GM19395 (cell line): ENCODE data around the gene TCERG1L.

Experiments
- ATAC-seq: cut with Tn5 transposase; IDR thresholded peaks from one replicate; pipeline ENCODE4 v1.9.1; 2021; ENCODE audit warnings: mild to moderate bottlenecking, moderate library complexity; ENCODE audit not compliant: unreplicated experiment

The TCERG1L gene

DNA sequence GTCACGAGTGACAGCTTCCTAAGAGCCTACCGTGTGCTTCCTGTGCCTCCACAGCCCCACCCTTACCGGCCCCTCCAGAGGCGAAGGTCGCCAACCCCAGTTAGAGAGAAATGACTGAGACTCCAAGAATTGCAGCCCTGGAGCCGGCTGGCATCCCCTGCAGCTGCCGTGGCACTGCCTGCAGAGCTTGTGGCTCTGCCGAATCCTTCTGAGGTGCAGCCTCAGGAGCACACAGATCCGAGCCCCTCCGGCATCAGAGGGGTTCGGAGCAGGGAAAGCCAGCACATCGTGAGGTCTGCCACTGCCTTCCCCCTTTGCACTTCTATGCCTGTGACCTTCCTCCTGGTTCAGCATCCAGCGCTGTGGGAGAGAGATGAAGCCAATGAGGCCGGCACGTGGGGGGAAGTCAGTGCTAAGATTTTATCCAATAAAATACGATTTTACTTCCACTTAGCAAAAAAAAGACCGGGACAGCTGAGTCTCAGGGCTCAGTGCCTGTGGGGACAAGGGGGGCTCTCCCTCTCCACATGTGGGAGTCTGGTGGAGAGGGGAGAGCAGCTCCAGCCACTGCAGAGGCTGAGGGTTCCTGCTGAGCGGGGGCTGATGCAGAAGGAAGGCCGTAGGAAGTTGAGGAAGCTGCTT is 80.1 kb downstream of the TCERG1L start:
- ATAC-seq: no peak

DNA sequence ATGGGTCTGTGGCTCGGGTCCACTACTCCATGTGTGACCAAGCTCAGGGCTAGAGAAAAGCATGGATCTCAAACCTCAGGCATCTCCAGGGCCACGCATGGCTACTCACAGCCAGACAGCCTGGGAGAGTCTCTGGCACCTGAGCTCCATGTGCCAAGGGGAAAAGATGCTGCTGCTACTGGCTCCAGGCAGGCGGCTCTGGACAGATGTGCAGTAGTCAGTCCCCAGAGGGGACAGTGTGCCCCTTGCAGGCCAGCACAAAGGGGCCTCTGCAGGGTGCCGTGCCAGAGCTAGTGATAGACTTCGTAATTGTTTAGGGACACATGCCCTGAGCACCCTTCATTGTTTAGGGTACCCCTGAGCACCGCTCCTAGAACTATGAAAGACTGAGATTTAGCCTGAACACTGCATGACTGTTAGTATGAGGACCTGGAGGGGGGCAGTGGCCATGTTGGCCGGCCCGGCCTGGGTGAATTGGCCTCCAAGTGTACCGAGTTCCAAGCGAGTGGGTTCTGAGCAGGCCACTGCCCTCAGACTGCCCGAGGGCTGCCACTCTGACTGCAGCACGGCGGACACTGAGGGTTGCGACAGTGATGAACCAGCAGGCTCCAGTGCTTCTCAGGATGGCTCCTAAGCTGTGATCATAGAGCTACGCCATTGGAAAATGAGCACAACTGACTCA is 80.7 kb downstream of the TCERG1L start:
- no peak for ATAC-seq

GRCh38 chr10:131230166-131230565 is 81.4 kb downstream of the TCERG1L start:
- ATAC-seq: no peak

DNA sequence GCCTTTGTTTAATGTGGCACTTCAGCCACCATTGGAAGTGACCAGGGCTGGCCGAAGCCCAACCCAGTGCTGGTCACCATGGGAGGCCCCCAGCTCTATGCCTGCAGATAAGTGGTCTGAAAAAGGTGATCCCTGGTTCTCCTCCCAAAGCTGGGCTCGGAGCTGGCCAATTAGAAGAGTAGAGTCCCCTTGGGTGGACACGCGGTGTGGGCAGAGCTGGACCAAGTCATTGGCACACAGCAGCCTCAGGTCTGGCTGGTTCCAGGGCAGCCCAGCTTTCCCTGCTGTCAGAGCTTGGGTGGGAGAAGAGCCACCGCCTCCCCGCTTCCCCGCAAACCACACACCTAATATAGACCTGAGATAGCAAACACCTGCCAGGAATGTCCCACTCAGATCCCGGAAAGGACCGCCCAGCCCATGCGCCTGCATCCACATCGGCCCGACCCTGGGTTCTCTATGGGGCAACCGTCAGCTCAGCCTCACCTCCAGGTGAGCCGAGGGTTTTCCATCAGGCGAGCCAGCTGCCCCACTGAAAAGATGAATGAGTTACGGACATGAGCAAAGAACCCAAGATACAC is 84.3 kb downstream of the TCERG1L start:
- no peak for ATAC-seq

GRCh38 chr10:131226446-131227162 is 84.9 kb downstream of the TCERG1L start:
- no peak for ATAC-seq

DNA sequence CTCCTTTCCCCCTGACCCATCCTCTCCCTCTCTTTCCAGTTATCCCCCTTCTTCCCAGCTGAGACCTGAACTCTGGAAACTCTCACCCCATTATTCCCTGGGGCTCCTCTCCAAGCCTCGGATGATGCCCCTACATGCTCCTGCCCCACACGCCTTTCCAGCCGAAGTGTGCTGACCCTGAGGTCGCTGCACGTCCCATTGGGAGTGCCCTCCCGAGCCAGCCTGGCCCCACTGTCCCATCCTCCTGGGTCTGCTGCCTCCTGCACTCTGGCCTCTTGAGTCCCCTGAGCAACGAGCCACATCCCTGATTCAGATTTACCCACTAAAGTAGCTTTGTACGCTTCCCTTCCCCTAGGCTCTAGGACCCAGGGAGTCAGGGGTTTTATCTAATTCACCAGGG is 87.4 kb downstream of the TCERG1L start:
- no peak for ATAC-seq

- no peak for ATAC-seq
Measured at GRCh38 chr10:131223422-131223821, 88.1 kb downstream of the TCERG1L start.

- no peak for ATAC-seq
Measured at GRCh38 chr10:131222986-131223385, 88.5 kb downstream of the TCERG1L start.

- ATAC-seq: no peak
Measured at GRCh38 chr10:131221632-131222277, 89.8 kb downstream of the TCERG1L start.

GRCh38 chr10:131220601-131221171 is 90.8 kb downstream of the TCERG1L start:
- ATAC-seq: no peak

DNA sequence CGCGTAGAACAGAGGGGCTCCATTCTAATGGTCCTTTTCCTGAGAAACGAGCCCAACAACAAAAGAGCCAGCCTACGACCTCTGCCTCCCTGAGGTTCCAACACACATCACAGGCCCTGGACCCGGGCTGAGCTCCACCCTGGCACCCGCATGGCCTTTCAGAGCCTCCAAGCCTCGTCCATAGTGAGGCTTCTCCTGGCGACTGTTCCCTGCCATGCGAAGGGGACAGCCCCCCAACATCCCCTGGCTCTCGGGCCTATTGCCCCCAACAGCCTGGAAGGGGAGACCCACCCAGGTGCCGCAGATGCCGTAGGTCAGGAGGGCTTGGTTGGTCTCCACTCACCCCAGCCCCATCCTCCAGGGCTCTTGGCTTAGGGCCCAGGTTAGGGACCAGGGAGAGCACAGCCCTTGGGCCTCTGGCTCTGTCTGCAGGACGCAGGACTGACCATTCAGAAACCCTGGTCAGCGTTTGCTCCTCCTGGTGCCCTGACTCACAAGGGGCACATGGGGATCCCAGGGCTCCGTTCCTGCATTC is 91.5 kb downstream of the TCERG1L start:
- ATAC-seq: no peak

DNA sequence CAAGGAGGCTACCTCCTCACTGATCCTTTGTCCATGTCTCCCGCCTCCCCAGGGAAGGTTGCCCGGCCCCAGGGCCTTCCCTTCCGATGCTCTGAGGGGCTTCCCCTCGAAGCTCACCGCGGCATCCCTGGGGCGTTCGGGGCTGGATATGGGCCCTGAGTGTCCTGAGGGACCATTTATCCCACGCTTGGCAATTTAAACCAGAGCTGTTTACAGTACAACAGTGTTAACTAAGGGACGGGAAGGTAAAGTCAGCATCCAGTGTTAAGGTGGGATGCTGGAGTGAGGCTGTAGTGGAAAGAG is 92.0 kb downstream of the TCERG1L start:
- ATAC-seq: no peak

DNA sequence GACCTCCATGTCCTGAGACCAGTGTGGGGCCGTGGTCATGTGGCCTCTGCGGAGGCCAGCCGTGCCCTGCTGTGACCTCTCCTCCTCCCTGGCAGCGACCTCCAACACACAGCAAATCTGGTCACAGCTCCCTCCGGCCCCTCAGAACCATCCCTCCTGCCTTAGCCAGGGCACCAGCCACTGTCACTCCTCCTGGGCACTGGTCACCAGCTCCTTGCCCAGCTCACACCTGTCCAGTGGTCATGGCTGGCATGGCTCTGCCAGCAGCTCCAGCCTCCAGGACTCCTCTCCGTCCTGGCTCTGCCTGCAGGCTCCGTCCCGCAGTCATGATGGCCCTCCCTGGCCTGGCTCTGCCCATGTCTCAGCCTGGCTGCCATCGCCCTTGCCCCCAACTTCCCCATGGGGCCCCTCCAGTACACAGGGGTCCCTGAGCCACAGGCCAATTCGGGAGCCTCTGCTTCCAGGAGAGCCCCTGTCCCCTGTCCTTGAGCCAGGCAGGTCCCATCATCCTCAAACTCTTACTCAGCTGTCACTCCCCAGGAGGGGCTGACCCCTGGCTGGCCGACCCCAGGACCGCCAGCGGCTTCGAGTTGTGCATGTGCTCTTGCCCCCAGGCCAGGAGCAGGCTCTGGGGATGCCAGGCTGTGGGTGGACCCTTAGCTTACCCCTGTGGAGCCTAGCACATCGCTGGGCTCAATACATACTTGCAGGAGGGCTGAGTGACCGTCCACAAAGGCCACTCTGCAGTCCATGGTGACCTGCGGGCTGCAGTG is 92.5 kb downstream of the TCERG1L start:
- ATAC-seq: no peak

DNA sequence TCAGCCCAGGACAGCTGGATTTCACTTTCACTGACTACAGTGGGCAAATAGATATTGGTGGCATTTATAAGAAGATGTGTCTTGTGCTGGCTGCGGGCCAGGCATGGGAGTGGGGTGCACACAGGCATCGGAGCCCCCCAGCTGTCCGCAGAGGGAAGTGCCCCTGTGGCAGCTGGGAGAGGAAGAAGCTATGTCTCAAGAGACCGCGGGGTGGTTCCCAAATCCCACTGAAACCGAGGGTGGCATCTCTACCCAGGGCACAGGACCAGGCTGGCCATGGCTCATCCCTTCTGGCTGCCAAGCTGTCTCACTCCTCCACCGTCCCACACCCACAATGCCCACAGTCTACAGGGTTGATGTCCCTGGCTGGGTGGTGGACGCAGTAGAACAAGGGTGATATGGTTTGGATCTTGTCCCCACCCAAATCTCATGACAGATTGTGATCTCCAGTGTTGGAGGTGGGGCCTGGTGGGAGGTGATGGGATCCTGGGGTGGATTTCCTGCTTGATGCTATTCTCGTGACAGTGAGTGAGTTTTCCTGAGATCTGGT is 94.8 kb downstream of the TCERG1L start:
- no peak for ATAC-seq

DNA sequence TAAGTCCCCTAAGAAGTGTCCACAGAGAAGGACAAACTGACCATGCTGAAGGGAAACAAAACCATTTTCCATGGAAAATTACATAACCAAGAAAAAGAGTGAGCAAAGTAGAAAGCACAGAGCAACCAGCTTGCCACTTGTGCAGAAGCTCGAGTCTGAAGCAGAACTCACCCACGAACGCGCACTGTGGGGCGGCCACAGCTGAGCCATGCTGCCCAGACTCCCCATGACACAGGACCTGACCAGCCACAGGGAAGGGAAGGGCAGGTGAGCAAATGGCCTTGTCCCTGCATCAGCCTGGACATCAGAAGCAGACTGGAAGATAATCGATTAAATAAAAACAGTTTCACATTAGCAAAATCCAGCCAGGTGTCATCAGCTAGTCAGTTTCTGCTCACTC is 95.7 kb downstream of the TCERG1L start:
- ATAC-seq: no peak

GRCh38 chr10:131214521-131215244 is 96.8 kb downstream of the TCERG1L start:
- no peak for ATAC-seq

- ATAC-seq: no peak
Measured at GRCh38 chr10:131213741-131214505, 97.6 kb downstream of the TCERG1L start.

GRCh38 chr10:131212763-131213325 is 98.7 kb downstream of the TCERG1L start:
- ATAC-seq: no peak
